Epithelial cell of proximal tubule (primary cell): ENCODE data around the gene MIPOL1. TPM values are rescaled to one million over a fixed set of nuclear protein-coding genes. Genes with fewer than 3 reads are reported as not detected.

ENCODE experiments used
- DNase-seq: peaks from one replicate; pipeline ENCODE4 v3.0.0-alpha.2; 2011; ENCODE audit warnings: low read depth
- H3K4me3 ChIP-seq: 2 replicates; pipeline ENCODE4 v1.5.1; 2011; ENCODE audit warnings: low read depth, mild to moderate bottlenecking, low read length
- CTCF ChIP-seq: conservative IDR thresholded peaks from 2 replicates; pipeline ENCODE4 v1.5.1; 2012; ENCODE audit warnings: low read depth, mild to moderate bottlenecking, low read length
- total RNA-seq: library from RNA; depleted of rRNA; stranded (reverse); fragments of >200 nt; gene quantifications from 2 replicates; pipeline ENCODE4 v1.2.3, GENCODE V29; 2015

MIPOL1 gene
- total RNA-seq, 1 donor from 2014 or later, result 5.7 TPM

DNA sequence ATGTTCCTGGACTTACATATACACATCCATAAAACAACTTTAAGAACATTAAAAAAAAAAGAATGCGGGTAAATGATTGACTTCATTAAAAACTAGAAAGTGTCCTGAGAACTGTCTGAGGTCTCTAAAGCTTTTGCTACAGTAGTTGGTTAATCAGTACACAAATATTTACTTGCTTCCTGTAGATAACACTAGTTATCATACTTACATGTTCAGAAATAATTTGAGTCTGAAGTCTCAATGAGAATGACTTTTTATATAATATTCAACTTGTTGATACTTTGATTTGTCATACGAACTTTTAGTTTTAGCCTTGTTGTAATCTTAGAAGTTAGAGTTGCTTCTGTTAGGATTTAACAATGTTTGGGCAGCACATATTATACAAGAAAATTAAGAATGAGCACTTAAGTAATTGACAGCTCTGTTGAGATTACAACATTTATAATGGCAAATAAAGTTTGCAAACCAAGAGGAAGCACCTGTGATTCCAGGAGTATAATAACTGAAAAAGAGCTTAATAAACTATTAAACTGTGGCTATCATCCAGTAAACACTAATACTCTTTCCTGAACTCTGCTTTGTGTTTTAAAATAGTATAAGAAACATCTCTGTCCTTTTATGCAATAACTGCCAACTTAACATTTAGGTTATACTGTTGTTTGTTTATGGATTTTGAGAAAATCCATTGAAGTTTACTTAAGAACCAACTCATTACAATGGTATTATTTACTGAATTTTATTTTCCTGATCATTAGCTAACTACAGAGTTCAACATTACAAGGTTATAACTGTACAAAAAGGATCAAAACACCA lies 131.7 kb downstream of the MIPOL1 start:
- H3K4me3 ChIP-seq, result no peak overlapping the region
- TF ChIP-seq CTCF, result no peak
- DNase-seq, result peak; percentile 13

DNA sequence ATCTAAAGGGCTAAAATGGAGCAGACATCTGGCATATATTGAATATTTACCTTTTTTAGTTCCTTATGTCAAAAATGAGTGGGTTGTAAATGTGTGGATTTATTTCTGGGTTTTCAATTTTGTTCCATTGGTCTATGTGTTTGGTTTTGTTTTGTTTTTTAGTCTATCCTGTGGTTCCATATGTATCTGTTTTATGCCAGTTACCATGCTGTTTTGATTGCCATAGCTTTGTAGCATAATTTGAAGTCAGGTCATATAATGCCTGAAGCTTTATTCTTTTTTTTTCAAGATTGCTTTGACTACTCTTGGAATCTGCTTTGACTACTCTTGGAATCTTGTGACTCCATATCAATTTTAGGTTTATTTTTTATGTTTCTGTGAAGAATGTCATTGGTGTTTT lies 133.2 kb downstream of the MIPOL1 start:
- TF ChIP-seq CTCF, result no peak
- no peak for DNase-seq
- no peak overlapping the region for H3K4me3 ChIP-seq

DNA sequence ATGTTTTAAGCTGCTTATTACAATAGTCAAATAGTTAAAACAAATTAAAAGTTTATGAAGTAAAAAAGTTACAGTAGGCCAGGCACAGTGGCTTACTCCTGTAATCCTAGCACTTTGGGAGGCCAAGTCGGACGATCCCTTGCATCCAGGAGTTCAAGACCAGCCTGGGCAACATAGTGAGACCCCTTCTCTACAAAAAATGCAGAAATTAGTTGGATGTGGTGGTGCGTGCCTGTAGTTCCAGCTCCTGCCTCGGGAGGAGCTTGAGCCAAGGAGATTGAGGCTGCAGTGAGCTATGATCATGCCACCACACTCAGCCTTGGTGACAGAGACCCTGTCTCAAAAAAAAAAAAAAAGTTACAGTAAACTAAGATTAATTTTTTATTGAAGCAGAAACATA lies 142.6 kb downstream of the MIPOL1 start:
- no peak overlapping the region for H3K4me3 ChIP-seq
- TF ChIP-seq CTCF, result no peak
- no peak for DNase-seq

GRCh38 chr14:37343307-37344094 lies 145.8 kb downstream of the MIPOL1 start:
- no peak overlapping the region for H3K4me3 ChIP-seq
- no peak for TF ChIP-seq CTCF
- no peak for DNase-seq

GRCh38 chr14:37363661-37364060 lies 165.9 kb downstream of the MIPOL1 start:
- DNase-seq, result no peak
- TF ChIP-seq CTCF, result no peak
- no peak overlapping the region for H3K4me3 ChIP-seq

GRCh38 chr14:37369425-37369824 lies 171.7 kb downstream of the MIPOL1 start:
- H3K4me3 ChIP-seq, result no peak overlapping the region
- TF ChIP-seq CTCF, result no peak
- DNase-seq, result no peak
